Activated CD4-positive, alpha-beta T cell treated with anti-CD3 and anti-CD28 coated beads for 48 hours (primary cell): ENCODE results near the gene HS6ST1.
A peak's percentile ranks its signal among the peaks of the same experiment; 100 is the strongest.

Experiments
- DNase-seq: peaks from one replicate; pipeline ENCODE4 v3.0.0-alpha.2; 2020

HS6ST1 gene

DNA sequence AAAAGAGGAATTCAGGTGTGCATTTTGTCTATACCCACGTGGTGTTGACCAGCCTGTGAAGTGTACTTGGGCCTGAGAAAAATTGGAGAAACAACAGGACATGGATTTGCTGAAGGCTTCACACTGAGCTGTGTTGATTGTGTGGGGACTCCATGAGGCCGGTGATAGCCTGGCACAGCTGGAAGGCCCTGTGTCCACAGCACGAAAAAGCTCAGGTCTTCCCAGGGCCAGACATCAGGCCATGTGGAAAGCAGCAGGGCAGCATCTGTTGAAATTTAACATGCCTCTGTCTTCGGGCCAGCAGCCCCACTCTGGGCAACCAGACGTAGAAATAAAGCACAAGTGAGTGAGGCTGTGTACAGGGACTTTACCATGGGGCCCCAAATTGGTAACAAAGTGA lies 84.1 kb downstream of the HS6ST1 start:
- DNase-seq = no peak

DNA sequence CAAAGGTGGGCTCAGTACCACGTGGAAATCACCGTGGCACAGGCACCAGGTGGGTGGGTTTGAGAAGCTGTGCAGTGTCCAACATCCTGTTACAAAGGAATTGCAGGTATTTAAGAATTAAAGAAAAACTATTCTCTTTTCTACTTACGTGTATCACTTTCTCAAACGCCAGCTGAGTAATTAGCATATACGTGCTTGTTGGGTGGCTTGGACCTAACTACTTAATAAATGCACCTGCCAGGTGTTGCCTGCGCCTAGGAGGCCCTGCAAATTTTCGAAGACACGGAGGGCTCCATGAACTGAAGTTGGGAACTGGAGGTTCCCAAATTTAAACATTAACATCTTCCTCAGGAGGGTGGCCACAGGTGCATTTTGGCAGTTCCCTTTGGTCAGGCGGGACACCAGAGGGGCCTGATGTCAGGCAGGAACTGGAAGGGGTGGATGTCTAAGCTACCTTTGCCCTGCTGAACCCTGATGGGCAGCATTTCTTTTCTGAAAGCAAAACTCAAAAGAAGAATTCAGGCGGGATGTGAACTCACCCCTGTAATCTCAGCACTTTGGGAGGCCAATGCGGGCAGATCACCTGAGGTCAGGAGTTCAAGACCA lies 84.8 kb downstream of the HS6ST1 start:
- no peak for DNase-seq

DNA sequence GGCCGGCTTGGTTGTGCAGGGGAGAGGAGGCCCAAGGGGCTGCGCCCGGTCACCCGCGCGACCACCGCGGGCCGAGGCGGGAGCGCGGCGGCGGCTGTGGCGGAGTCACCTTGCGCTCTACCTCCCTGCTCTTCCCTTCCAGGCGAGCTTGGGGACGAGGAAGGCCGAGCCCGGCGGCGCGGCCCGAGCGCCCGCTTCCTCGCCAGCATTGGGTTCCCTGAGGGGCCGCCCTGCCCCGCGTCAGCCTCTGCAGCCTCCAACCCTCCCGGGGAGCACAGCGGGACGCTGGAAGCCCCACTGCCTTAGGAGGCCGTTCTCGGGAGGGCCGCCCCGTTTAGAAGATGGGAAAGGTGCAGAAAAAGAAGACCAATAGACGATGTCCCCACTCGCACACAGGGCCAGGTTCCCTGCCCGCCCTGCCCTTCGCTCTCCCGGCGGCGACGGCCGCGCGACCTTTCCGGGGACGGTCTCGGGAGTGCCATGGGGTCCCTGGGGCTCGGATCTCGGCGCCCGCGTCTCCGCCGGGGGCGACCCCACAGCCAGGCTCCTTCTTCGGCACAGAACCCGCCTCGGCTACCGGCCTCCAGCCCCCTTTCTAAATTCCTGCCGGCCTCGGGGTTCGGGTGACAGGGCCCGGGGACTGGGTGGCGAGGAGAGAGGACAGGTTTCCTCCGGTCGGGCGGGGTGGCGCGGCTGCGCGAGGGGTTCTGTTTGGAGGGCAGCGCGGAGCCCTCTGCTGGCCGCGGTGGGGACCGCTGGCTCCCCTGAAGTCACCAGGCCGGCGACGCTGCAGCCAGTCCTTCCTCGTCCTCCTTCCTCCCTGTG lies 85.5 kb downstream of the HS6ST1 start:
- peak; percentile 92 for DNase-seq

DNA sequence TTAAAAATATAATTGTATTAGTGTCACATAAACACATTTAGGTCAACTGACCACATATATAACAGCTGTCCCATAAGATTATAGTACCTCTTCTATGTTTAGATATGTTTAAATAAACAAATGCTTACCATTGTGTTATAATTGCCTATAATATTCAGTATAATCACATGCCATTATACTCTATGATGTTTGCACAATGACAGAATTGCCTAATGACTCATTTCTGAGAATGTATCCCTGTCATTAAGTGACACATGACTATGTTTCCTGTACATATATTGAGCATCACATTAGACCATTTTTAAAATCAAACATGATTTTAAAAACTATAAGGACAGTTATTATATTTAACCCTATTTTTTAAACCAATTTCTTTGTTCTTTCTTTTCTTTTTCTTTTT lies 89.8 kb downstream of the HS6ST1 start:
- no peak for DNase-seq

DNA sequence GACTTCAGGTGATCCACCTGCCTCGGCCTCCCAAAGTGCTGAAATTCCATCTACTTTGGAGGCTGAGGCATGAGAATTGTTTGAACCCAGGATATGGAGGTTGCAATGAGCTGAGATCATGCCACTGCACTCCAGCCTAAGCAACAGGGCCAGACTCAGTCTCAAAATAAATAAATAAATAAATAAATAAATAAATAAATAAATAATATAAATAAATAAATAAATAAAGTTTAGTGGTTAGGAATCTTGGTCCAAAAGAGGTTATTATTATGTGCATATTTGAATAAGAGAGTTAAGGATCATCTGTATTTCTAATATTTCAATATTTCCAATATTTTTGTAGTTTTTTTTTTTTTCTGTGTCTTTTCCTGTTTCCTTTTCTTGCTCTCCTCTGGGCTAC lies 90.8 kb downstream of the HS6ST1 start:
- DNase-seq = no peak

DNA sequence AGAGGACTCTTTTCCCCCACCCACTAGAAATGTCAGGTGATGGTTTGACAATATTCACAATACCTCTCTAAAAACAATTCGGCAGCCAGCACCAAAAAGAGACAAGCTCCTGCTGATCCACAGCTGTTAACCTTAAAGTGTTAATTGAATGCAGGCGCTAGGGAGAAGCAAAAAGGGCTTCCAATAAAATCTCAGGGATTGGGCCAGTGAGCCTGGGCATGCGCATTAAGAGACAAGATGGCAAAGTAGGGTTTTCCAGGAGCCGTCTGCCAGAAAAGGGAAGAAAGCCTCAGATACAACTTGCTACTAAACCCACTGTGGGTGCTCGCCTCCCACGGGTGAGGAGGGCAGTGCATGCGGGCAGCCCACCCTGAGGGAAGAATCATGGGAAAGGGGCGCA lies 98.8 kb downstream of the HS6ST1 start:
- DNase-seq = no peak

DNA sequence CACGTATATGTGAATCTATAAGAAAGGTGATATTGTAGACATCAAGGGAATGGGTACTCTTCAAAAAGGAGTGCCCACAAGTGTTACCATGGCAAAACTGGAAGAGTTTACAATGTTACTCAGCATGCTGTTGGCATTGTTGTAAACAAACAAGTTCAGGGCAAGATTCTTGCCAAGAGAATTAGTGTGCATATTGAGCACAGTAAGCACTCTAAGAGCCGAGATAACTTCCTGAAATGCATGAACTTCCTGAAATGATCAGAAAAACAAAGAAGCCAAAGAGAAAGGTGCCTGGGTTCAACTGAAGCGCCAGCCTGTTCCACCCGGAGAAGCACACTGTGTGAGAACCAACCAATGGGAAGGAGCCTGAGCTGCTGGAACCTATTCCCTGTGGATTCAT lies 101.0 kb downstream of the HS6ST1 start:
- no peak for DNase-seq

DNA sequence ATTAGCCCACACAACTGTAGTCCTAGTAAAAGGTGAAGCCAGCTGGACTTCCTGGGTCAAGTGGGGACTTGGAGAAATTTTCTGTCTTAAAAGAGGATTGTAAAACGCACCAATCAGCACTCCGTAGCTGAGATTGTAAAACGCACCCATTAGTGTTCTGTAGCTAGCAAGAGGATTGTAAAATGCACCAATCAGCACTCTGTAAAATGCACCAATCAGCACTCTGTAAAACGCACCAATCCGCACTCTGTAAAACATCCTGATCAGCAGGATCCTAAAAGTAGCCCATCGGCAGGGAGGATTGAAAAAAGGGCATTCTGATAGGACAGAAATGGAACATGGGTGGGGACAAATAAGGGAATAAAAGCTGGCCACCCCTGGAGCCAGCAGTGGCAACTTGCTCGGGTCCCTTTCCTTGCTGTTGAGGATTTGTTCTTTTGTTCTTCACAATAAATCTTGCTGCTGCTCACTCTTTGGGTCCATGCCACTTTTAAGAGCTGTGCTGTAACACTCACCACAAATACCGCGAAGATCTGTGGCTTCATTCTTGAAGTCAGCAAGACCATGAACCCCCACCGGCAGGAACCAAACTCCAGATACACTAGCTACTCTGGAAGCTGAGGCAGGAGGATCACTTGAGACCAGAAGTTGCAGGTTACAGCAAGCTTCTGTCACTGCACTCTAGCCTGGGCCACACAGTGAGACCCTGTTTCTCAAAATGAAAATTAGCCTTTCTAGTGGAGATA lies 102.6 kb downstream of the HS6ST1 start:
- DNase-seq = no peak
